ENCODE measurements around the gene GAK.

Gene GAK

GRCh38 chr4:867526-868250, 64.4 kb downstream of the GAK start:
- DNase-seq, result no peak

DNA sequence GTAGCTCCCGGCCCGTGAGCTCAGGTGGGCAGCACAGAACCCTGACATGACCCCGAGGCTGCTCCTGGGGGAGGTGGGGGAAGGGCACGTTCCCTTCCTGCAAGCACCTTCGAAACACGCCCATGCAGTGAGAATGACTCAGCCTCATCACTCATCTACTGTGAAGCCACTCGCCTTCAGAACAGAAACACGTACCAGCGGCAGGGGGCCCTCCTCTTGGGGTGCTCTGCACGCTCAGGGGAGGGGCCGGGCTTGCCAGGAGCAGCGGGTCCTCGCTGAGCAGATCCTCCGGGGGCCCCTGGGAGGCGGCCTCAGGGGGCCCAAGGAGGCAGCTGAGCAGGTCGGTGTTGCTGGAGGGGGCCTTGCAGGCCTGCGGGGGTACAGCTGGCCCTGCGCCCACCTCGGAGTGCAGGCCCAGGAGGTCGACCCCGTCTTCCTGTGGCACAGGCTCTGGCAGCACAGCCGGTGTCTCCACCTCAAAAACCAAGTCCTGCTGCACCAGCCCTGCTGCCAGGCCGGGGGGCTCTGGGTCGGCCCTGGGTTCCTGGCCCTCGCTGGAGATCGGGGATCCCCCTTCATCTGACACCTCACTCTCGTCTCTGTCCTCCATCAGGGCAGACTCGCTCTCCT, 65.2 kb downstream of the GAK start:
- no peak for DNase-seq

GRCh38 chr4:866068-866760, 65.9 kb downstream of the GAK start:
- no peak for DNase-seq

GRCh38 chr4:865572-865971, 66.5 kb downstream of the GAK start:
- no peak for DNase-seq

DNA sequence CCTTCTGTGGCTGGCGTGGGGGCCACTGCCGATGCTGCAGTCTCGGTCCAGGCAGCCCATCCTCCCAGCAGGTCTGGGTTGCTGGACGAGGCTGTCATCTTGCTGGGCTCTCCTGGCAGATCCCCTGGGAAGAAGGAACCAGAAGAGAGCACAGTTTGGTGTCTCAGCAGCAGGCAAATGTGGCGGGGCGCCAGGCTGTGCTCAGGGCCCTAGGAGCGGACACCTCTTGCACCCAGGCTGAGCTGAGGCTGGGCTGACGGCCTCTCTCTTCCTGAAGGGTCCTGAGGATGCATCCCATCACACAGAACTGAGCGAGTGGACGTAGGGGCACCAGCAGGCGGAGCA, 67.0 kb downstream of the GAK start:
- no peak for DNase-seq

DNA sequence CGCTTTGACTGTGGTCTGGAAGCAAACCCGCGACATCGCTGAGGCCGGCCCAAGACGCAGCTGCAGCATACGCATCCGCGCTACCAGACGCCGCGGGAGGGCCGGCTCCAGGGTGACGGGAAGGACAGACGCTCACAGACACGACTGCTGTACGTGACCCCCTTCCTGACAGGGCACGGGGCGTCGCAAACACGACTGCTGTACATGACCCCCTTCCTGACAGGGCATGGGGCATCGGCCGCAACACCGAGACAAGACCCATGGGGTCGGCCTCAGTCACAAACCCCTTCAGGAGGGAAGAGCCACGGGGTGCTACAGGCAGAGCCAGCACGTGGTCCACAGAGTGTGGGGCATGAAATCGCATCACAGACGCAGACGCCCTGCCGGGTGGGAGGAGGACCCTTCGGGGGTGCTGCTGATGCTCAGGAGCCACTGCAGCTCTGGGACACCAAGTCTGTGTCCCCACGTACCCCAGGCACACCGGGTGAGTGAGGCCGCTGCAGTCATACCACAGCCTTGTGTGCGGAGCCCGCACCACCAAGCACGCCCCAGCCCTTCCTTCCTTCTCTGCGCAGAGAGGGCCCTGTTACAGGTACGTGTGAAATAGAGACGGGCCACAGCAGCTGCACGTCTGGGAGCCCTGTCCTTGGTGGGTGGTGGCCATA, 67.5 kb downstream of the GAK start:
- no peak for DNase-seq

GRCh38 chr4:860561-860960, 71.6 kb downstream of the GAK start:
- DNase-seq, result no peak

- DNase-seq, result no peak
Measured at GRCh38 chr4:859496-859895, 72.6 kb downstream of the GAK start.

DNA sequence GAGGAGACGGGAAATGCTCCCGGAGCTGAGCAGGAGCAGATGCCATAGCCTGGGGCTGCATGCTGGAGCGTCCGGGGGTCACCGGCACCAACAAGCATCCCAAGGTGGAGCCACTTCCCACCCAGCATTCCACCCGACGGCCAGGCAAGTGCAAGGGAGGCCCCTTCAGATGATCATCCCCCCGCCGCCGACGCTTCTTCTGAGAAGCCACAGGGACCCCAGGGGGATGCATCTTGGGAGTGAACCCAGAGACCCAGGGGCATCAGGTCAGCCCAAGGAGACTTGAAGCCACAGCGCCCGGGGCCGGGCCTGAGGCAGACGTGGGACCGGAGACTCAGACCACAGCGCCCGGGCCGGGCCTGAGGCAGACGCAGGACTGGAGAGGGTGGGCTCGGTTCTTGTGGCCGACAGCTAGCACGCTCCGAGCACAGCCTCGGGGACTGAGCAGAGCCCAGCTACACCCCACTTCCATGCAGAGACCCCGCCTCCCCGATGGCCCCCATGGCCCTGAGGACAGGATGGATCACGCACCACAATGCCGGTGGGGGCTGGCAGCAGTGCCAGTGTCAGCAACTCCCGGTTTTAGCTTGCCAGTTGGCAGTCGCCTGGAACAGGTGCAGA, 73.2 kb downstream of the GAK start:
- DNase-seq, result no peak

DNA sequence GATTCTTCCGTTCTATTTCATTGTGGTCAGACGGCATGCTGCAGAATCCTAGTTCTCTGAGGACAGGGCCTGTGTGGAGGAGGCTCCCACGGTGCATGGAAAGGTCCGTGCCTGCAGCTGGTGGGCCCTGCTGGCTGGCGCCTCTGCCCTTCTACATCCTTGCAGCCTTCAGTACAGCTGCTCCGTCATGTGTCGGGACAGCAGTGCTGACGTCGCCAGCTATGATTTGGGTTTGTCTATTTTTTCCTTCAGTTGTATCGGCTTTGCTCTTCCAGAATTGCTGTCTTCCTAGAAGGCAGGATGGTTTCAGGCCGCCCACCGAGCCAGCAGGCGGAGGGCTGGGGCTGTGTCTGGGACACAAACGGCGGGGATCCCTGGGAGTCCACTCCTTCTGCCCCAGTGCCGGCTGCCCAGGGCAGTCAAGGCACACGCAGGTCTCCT, 74.1 kb downstream of the GAK start:
- DNase-seq, result no peak

DNA sequence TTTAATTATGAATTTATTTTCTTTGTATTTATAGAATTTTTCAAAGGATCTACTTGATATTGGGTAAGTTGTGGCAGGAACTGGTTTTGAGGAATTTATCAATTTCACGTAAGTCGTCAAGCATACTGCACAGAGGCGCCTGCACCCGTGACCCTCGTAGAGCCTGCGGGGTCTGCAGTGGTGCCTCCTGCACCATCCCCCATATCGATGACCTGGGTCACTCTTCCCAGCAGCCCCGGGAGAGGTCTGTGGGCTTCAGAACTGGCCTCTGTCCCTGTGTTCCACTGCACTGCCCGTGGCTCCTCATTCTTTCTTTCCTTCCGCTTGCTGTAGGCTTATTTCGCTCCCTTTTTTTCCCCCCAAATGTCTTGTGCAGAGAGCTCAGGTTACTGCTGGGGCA, 74.7 kb downstream of the GAK start:
- DNase-seq, result no peak

- no peak for DNase-seq
Measured at GRCh38 chr4:856225-856901, 75.8 kb downstream of the GAK start.

DNA sequence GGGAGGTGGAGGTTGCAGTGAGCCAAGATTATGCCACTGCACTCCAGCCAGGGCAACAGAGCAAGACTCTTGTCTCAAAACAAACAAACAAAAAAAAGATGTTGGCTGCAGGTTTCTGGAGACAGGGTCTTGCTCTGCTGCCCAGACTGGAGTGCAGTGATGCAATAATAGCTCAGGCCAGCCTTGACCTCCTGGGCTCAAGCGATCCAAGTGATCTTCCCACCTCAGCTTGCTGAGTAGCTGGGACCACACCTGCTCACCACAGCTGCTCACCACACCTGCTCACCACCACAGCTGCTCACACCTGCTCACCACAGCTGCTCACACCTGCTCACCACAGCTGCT, 76.3 kb downstream of the GAK start:
- DNase-seq, result no peak

- no peak for DNase-seq
Measured at GRCh38 chr4:854356-854755, 77.8 kb downstream of the GAK start.

GRCh38 chr4:853416-853781, 78.7 kb downstream of the GAK start:
- no peak for DNase-seq

- DNase-seq, result no peak
Measured at GRCh38 chr4:851701-852430, 80.2 kb downstream of the GAK start.

DNA sequence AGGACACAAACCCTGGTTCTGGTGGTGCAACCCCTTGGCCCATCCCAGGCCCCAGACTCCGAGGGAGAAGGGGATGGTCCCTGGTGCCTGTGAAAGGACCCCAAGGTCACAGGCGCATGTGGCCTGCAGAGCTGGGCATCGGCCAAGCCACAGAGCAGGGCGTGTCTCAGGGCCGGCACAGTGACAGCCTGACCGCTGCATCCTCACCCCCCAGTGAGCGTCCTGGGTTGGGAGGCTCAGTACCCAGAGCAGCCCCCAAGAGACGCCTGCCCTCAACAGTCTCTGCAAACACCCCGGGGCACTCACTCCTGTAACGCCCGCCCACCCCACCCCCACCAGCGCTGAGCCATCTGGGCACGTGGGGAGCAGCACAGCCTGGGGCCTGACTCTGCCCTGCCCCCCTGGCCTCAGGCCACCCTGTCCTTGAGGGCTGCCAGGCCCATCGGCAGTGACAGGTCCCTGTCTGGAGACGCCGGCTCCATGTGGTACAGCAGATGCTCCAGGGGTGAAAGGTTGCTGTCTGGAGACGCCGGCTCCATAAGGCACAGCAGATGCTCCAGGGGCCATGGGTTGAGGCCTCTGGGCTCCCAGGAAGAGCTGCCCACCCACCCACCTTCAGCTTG, 81.7 kb downstream of the GAK start:
- DNase-seq, result no peak

- DNase-seq, result no peak
Measured at GRCh38 chr4:849478-850175, 82.5 kb downstream of the GAK start.

- DNase-seq, result no peak
Measured at GRCh38 chr4:848803-849477, 83.2 kb downstream of the GAK start.

DNA sequence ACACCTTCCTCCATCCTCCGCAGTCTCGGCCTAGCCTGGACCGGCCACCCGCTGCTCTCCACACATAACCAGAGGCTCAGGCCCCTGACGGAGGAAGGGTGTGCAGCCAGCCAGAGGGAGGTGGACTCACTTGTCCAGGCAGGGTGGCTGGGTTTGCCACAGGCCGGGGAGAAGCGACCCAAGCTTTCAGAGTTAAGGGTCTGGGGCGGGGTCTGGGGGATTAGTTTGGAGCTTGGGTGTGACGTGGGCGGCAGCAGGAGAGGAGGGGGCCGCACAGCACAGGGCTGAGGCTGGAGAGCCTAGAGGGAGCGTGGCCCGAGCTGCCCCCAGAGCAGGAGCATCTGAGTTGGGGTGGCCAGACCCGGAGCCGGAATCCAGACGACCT, 83.8 kb downstream of the GAK start:
- no peak for DNase-seq

DNA sequence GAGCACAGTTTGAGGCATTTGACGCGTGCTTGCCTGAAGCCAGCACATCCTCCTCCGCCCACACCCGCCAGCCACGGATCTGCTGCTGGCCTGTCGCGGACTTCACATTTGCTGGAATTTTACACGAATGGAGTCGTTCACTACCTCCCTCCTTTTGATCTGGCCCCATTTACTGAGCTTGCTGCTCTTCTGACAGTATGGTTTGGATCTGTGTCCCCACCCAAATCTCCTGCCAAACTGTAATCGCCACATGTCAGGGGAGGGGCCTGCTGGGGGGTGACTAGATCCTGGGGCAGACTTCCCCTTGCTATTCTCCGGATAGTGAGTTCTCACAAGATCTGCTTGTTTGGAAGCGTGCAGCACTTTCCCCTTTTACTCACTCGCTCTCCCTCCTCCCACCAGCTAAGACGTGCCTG, 86.3 kb downstream of the GAK start:
- no peak for DNase-seq
